ENCODE data around the gene SCN4B.

Gene SCN4B

DNA sequence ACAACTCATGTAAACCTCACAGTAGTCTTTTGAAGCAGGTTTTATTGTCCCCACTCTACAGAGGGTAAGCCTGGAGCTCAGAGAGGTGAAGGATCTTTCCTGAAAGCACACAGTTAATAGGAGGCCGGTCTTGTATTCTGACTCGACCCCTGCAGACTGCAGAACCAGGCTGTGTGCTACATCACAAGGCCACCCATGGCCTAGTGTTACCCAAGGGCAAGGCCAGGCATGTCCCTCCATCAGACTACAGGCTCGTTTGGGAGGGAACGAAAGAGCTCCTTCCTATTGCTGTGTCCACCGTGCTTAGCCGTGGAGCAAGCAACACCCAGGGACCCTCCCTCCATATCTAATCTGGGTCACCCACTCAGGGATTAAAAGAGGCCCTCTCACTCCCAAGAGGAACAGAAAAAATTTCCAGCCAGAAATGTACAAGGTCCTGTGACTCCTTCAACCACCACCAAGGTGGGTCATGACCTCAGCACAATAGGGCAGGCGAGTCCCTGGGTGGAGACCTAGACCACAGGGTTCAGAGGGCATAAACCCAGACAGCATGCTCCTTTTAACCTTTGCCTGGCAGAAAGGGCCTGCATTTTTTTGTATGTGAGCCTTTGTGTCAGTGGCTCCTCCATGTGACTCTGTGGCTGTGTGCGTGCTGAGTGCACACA, 59.6 kb downstream of the SCN4B start:
- Histone ChIP-seq H3K27me3 (ENCODE audit: insufficient read depth, poor library complexity, severe bottlenecking) (no peaks in the 10 kb centered on the region), H3K27ac (replicated peaks) (no peak overlapping the region), H3K4me3 (replicated peaks; ENCODE audit: insufficient read depth, low read length) (no peak overlapping the region)
- TF ChIP-seq, protein P1, sequence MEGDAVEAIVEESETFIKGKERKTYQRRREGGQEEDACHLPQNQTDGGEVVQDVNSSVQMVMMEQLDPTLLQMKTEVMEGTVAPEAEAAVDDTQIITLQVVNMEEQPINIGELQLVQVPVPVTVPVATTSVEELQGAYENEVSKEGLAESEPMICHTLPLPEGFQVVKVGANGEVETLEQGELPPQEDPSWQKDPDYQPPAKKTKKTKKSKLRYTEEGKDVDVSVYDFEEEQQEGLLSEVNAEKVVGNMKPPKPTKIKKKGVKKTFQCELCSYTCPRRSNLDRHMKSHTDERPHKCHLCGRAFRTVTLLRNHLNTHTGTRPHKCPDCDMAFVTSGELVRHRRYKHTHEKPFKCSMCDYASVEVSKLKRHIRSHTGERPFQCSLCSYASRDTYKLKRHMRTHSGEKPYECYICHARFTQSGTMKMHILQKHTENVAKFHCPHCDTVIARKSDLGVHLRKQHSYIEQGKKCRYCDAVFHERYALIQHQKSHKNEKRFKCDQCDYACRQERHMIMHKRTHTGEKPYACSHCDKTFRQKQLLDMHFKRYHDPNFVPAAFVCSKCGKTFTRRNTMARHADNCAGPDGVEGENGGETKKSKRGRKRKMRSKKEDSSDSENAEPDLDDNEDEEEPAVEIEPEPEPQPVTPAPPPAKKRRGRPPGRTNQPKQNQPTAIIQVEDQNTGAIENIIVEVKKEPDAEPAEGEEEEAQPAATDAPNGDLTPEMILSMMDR (IDR thresholded peaks at IDR 0.05; ENCODE audit: insufficient read depth, low read length), result no peak
- no peak for TF ChIP-seq POLR2AphosphoS5 (IDR thresholded peaks at IDR 0.05; ENCODE audit: low read depth)
- TF ChIP-seq, protein P2, sequence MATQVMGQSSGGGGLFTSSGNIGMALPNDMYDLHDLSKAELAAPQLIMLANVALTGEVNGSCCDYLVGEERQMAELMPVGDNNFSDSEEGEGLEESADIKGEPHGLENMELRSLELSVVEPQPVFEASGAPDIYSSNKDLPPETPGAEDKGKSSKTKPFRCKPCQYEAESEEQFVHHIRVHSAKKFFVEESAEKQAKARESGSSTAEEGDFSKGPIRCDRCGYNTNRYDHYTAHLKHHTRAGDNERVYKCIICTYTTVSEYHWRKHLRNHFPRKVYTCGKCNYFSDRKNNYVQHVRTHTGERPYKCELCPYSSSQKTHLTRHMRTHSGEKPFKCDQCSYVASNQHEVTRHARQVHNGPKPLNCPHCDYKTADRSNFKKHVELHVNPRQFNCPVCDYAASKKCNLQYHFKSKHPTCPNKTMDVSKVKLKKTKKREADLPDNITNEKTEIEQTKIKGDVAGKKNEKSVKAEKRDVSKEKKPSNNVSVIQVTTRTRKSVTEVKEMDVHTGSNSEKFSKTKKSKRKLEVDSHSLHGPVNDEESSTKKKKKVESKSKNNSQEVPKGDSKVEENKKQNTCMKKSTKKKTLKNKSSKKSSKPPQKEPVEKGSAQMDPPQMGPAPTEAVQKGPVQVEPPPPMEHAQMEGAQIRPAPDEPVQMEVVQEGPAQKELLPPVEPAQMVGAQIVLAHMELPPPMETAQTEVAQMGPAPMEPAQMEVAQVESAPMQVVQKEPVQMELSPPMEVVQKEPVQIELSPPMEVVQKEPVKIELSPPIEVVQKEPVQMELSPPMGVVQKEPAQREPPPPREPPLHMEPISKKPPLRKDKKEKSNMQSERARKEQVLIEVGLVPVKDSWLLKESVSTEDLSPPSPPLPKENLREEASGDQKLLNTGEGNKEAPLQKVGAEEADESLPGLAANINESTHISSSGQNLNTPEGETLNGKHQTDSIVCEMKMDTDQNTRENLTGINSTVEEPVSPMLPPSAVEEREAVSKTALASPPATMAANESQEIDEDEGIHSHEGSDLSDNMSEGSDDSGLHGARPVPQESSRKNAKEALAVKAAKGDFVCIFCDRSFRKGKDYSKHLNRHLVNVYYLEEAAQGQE (IDR thresholded peaks at IDR 0.05; ENCODE audit: insufficient replicate concordance, low read depth), result no peak
- no peak for TF ChIP-seq GABPA (IDR thresholded peaks at IDR 0.05; ENCODE audit: low read depth)
- no peak for TF ChIP-seq SPI1 (IDR thresholded peaks at IDR 0.05; ENCODE audit: borderline replicate concordance, low read depth)
- no peak for DNase-seq (ENCODE audit: low read depth in 1 of 2, low spot score in 1 of 2)

DNA sequence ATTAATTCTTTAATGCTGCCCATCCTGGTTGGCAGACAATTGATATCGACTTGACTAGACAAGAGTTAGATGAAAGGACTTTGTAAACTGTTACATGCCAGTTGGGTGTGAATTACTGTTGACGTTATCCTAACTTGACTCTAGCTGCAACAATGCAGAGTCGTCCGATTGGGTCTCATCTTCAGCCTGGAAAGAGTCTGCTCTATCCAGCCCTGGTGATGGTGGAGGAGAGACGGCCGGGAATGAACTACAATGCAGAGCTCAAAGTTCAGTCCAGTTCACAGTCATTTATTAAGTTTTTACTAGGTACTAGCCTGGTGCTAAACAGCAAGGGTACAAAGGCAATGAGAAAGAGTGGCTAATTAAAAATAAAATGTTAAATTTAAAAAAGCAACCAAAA, 60.9 kb downstream of the SCN4B start:
- no peak overlapping the region for H3K27ac ChIP-seq (replicated peaks)
- no peak for DNase-seq (ENCODE audit: low read depth in 1 of 2, low spot score in 1 of 2)
- no peak for TF ChIP-seq GABPA (IDR thresholded peaks at IDR 0.05; ENCODE audit: low read depth)
- TF ChIP-seq, protein P2 (IDR thresholded peaks at IDR 0.05; ENCODE audit: insufficient replicate concordance, low read depth), result no peak
- TF ChIP-seq SPI1 (IDR thresholded peaks at IDR 0.05; ENCODE audit: borderline replicate concordance, low read depth), result no peak
- TF ChIP-seq, protein P1 (IDR thresholded peaks at IDR 0.05; ENCODE audit: insufficient read depth, low read length), result no peak
- TF ChIP-seq POLR2AphosphoS5 (IDR thresholded peaks at IDR 0.05; ENCODE audit: low read depth), result no peak

DNA sequence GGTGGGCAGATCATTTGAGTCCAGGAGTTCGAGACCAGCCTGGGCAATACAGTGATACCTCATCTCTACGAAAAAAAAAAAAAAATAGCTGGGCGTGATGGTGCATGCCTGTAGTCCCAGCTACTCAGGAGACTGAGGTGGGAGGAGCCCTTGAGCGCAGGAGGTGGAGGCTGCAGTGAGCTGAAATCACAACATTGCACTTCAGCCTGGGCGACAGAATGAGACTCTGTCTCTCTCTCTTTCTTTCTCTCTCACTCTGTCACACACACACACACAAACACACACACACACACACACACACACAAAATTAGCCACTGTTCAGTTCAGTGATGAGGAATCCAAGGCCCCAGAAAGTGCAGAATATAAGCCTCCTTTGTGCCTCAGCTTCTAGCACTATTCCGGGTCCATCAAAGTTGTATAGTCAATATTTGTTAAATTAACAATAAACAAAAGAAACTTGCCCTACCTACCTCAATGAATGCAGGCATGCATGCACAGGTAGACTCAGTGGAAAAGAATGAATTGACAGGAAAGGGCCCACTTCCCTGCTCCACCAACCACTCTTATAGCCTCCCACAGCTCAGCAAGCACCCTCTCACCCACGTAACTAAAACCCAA, 62.0 kb downstream of the SCN4B start:
- DNase-seq (ENCODE audit: low read depth in 1 of 2, low spot score in 1 of 2), result no peak
- Histone ChIP-seq H3K27ac (replicated peaks) (no peak overlapping the region), H3K4me3 (replicated peaks; ENCODE audit: insufficient read depth, low read length) (no peak overlapping the region), H3K27me3 (ENCODE audit: insufficient read depth, poor library complexity, severe bottlenecking) (no peaks in the 10 kb centered on the region)
- no peak for TF ChIP-seq POLR2AphosphoS5 (IDR thresholded peaks at IDR 0.05; ENCODE audit: low read depth)
- TF ChIP-seq, protein P2 (IDR thresholded peaks at IDR 0.05; ENCODE audit: insufficient replicate concordance, low read depth), result no peak
- TF ChIP-seq SPI1 (IDR thresholded peaks at IDR 0.05; ENCODE audit: borderline replicate concordance, low read depth), result no peak
- no peak for TF ChIP-seq GABPA (IDR thresholded peaks at IDR 0.05; ENCODE audit: low read depth)
- TF ChIP-seq, protein P1 (IDR thresholded peaks at IDR 0.05; ENCODE audit: insufficient read depth, low read length), result no peak

More for the DNA sequence above, 60.9 kb downstream of the SCN4B start:
- Histone ChIP-seq H3K27me3 (ENCODE audit: insufficient read depth, poor library complexity, severe bottlenecking) (no peaks in the 10 kb centered on the region), H3K4me3 (replicated peaks; ENCODE audit: insufficient read depth, low read length) (no peak overlapping the region)
